Endothelial cell (in vitro differentiated cells): ENCODE data around the gene IFFO2. TPM values are rescaled to one million over a fixed set of nuclear protein-coding genes. Genes with fewer than 3 reads are reported as not detected.

Experiments
- DNase-seq: peaks from one replicate; pipeline ENCODE4 v3.0.0; 2021; ENCODE audit warnings: low spot score
- H3K27ac Mint-ChIP-seq: one replicate; pipeline ENCODE4 v1.8.0; 2021; ENCODE audit warnings: mixed read lengths, inconsistent platforms; ENCODE audit not compliant: unreplicated experiment
- H3K27me3 Mint-ChIP-seq: one replicate; pipeline ENCODE4 v1.8.0; 2021; ENCODE audit warnings: mild to moderate bottlenecking, moderate library complexity, mixed read lengths, inconsistent platforms; ENCODE audit not compliant: unreplicated experiment
- H3K36me3 Mint-ChIP-seq: one replicate; pipeline ENCODE4 v1.8.0; 2021; ENCODE audit warnings: mild to moderate bottlenecking, low read depth, mixed read lengths, inconsistent platforms; ENCODE audit not compliant: unreplicated experiment
- H3K4me1 Mint-ChIP-seq: one replicate; pipeline ENCODE4 v1.8.0; 2021; ENCODE audit warnings: mild to moderate bottlenecking, mixed read lengths, inconsistent platforms; ENCODE audit not compliant: unreplicated experiment
- H3K4me3 Mint-ChIP-seq: one replicate; pipeline ENCODE4 v1.8.0; 2021; ENCODE audit warnings: mild to moderate bottlenecking, mixed read lengths, inconsistent platforms; ENCODE audit not compliant: unreplicated experiment
- H3K9me3 Mint-ChIP-seq: one replicate; pipeline ENCODE4 v1.8.0; 2021; ENCODE audit warnings: mixed read lengths, inconsistent platforms; ENCODE audit not compliant: unreplicated experiment
- total RNA-seq: library from RNA; stranded (reverse); fragmentation: NEBNext Ultra II Directional; extraction: Animal tissue kit (Norgen Biotek cat#: 25700); gene quantifications from one replicate; pipeline ENCODE4 v1.2.1, GENCODE V29; 2021; ENCODE audit not compliant: unreplicated experiment
- TF ChIP-seq, protein P1 (sequence below): fragments of 200-600 bp; sonication (generic); IDR thresholded peaks from one replicate; pipeline ENCODE4 v1.5.0; 2021; ENCODE audit warnings: antibody characterized with exemption; ENCODE audit not compliant: unreplicated experiment

IFFO2 gene
- total RNA-seq, 1 donor from 2014 or later = 16.7 TPM

DNA sequence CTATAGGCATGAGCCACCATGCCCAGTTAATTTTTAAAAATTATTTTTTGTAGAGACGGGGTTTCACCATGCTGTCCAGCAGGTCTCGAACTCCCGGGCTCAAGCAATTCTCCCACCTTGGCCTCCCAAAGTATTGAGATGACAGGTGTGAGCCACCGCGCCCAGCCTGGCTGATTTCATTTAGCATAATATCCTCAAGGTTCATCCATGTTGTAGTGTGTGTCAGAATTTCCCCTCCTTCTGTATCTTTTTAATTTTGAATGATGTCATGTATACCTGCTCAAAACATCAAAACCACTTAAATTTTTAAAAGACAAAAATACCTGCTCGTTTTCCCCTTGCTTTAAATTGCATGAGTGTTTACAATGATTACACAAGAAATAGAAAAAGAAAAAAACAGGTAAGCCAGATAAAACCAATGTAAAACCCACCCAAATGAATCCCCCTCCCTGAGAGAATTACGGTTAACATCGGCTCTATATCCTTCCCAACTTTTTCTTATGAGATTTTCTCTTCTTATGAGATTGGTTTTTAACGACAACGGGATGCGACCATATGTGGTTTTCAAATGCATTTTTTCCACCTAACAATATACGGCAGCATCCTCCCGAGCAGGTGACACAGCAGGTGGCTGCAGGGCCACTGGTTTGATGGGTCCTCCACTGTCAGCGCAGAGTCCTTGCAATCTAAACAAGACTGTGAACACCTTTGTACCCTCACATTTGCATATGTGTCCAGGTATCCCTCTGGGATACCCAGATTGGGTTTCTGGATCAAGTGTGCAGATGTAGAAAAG lies 22.1 kb downstream of the IFFO2 start:
- H3K27ac Mint-ChIP-seq = no peak overlapping the region
- DNase-seq = no peak
- no peak overlapping the region for H3K4me3 Mint-ChIP-seq
- H3K4me1 Mint-ChIP-seq = no peaks in the 10 kb centered on the region
- H3K9me3 Mint-ChIP-seq = no peaks in the 10 kb centered on the region
- H3K36me3 Mint-ChIP-seq = no peaks in the 10 kb centered on the region
- H3K27me3 Mint-ChIP-seq = peaks cover 3% of the 10 kb centered on the region
- TF ChIP-seq, protein P1, sequence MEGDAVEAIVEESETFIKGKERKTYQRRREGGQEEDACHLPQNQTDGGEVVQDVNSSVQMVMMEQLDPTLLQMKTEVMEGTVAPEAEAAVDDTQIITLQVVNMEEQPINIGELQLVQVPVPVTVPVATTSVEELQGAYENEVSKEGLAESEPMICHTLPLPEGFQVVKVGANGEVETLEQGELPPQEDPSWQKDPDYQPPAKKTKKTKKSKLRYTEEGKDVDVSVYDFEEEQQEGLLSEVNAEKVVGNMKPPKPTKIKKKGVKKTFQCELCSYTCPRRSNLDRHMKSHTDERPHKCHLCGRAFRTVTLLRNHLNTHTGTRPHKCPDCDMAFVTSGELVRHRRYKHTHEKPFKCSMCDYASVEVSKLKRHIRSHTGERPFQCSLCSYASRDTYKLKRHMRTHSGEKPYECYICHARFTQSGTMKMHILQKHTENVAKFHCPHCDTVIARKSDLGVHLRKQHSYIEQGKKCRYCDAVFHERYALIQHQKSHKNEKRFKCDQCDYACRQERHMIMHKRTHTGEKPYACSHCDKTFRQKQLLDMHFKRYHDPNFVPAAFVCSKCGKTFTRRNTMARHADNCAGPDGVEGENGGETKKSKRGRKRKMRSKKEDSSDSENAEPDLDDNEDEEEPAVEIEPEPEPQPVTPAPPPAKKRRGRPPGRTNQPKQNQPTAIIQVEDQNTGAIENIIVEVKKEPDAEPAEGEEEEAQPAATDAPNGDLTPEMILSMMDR = no peak

DNA sequence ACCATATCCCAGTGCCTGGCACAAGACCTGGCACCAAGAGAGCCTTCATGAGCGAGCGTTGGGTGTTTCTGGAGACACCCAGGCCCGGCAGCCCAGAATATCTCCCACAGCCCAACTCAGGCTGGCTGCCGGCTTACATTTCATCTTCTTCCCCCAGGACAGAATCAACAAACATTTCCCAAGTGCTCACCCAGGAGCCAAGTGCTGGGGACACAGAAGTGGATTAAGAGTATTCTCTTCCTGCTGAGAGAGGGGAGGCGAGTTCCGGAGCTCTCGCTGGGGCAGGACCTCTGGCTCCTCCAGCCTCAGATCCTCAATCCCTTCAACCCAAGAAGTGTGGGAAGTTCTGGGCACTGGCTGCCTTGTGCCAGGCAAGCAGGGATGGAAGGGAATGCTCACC lies 23.6 kb downstream of the IFFO2 start:
- Mint-ChIP-seq H3K27ac (no peak overlapping the region), H3K4me3 (no peak overlapping the region)

DNA sequence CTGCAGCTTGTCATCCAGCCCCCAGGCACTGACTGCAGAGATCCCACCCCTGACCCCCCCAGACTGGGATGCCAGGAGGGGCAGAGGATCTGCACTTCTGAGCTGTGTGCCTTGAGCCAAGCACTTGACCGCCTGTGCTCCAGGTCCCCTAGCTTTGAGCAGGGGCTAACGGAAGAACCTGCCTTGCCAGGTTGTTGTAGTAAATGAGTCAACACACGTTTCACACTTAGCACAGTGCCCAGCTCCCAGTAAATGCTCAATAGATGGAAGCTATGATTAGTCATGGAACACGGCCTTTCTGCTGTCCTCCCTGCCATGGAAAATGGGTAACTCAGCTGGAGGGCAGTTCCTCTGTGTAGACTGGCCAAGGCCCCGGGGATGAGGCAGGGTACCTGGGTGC lies 24.1 kb downstream of the IFFO2 start:
- H3K4me3 Mint-ChIP-seq = no peak overlapping the region

More for the DNA sequence above, 23.6 kb downstream of the IFFO2 start:
- Mint-ChIP-seq H3K27me3 (peaks cover 3% of the 10 kb centered on the region), H3K4me1 (peaks cover 4% of the 10 kb centered on the region), H3K36me3 (no peaks in the 10 kb centered on the region), H3K9me3 (no peaks in the 10 kb centered on the region)
- DNase-seq = no peak
- TF ChIP-seq, protein P1 = no peak

DNA sequence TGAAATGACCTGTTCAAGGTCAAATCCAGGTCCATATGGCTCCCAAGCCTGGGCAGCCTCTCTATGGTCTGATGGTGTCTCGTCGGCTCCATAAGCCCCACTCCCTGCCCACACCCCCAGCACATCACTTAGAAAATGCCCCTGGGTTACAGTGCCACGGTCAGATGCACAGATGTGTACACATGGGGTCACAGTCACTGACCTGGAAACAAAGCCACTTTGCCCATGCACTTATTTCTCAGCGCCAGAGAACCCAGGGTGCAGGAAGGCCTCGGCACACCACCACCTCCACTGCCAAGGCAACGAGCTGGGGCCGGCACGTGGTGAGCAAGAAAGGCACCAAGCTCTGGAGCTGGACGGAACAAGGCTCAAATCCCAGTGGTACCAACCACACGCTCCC lies 24.7 kb downstream of the IFFO2 start:
- TF ChIP-seq, protein P1 = no peak
- Mint-ChIP-seq H3K4me1 (peaks cover 9% of the 10 kb centered on the region), H3K27ac (no peak overlapping the region), H3K9me3 (no peaks in the 10 kb centered on the region), H3K4me3 (no peak overlapping the region), H3K27me3 (peaks cover 5% of the 10 kb centered on the region), H3K36me3 (no peaks in the 10 kb centered on the region)
- DNase-seq = no peak

More for the DNA sequence above, 24.1 kb downstream of the IFFO2 start:
- H3K27me3 Mint-ChIP-seq = peaks cover 5% of the 10 kb centered on the region
- no peaks in the 10 kb centered on the region for H3K9me3 Mint-ChIP-seq
- H3K36me3 Mint-ChIP-seq = no peaks in the 10 kb centered on the region
- DNase-seq = no peak
- peaks cover 8% of the 10 kb centered on the region for H3K4me1 Mint-ChIP-seq
- TF ChIP-seq, protein P1 = no peak
- no peak overlapping the region for H3K27ac Mint-ChIP-seq

DNA sequence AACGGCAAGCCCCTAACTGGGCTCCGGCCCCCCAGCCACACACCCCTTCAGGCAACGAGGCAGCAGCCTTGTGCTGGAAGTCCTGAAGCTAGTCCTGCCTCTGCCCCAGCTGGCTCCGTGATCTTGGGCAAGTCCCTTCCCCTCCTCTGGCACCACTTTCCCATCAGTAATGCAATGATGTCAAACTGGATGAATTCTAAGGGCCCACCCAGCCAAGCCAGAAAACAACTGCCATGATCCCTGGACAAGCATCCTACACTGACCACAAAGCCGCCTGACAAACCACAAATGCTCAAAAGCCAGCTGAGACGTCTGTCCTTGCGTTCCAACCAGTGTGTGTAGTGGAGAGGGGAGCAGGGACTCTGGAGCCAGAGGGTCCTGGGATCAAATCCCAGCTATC lies 26.8 kb downstream of the IFFO2 start:
- no peak for DNase-seq

More for the DNA sequence above, 26.8 kb downstream of the IFFO2 start:
- TF ChIP-seq, protein P1 = no peak
- H3K27me3 Mint-ChIP-seq = peaks cover 3% of the 10 kb centered on the region
- no peak overlapping the region for H3K4me3 Mint-ChIP-seq
- no peaks in the 10 kb centered on the region for H3K9me3 Mint-ChIP-seq
- no peak overlapping the region for H3K27ac Mint-ChIP-seq
- peaks cover 17% of the 10 kb centered on the region for H3K4me1 Mint-ChIP-seq
- no peaks in the 10 kb centered on the region for H3K36me3 Mint-ChIP-seq
